Measurements from ENCODE around the gene CHSY3. TPM values are rescaled to one million over a fixed set of nuclear protein-coding genes. Genes with fewer than 3 reads are reported as not detected.

Gene CHSY3
- total and polyA plus RNA-seq, 12 donors: 0.15 to 1.6 (median 1.0) TPM

DNA sequence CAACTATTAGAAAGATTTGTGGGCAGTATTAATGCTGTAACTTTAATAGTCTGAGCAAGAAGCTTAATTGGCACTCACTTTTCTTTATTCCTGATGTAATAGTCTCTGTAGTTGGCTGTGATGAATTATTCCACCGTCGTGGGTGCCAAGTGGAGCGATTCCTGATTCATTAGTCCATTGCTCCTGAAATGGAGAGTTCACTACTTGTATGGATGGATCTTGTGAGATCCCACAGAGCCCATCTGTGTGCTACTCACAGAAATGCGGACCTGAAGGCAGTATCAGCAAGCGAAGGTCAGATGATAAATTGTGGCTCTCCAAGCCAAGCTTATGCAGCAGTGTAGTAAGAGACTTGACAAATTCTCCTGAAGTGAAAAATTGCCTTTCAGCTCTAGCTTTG lies 212.2 kb downstream of the CHSY3 start:
- TF ChIP-seq, protein P1, sequence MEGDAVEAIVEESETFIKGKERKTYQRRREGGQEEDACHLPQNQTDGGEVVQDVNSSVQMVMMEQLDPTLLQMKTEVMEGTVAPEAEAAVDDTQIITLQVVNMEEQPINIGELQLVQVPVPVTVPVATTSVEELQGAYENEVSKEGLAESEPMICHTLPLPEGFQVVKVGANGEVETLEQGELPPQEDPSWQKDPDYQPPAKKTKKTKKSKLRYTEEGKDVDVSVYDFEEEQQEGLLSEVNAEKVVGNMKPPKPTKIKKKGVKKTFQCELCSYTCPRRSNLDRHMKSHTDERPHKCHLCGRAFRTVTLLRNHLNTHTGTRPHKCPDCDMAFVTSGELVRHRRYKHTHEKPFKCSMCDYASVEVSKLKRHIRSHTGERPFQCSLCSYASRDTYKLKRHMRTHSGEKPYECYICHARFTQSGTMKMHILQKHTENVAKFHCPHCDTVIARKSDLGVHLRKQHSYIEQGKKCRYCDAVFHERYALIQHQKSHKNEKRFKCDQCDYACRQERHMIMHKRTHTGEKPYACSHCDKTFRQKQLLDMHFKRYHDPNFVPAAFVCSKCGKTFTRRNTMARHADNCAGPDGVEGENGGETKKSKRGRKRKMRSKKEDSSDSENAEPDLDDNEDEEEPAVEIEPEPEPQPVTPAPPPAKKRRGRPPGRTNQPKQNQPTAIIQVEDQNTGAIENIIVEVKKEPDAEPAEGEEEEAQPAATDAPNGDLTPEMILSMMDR (IDR thresholded peaks at IDR 0.05): no peak
- ATAC-seq (peak in 1 of 8 donors; percentile 48), DNase-seq (no peak)
- intact Hi-C loops (cut with DNase I): no loop called here
- H3K27ac ChIP-seq: no peak overlapping the region
- H3K9me3 ChIP-seq: no peaks in the 10 kb centered on the region
- no peaks in the 10 kb centered on the region for H3K27me3 ChIP-seq
- 54 to 65% methylated on average over 5 of the region's 5 CpGs for WGBS, 2 donors
- H3K4me3 ChIP-seq: no peak overlapping the region
- H3K4me1 ChIP-seq: peaks cover 0 to 4% (median 0%) of the 10 kb centered on the region in 9 donors
- no peaks in the 10 kb centered on the region for H3K36me3 ChIP-seq

DNA sequence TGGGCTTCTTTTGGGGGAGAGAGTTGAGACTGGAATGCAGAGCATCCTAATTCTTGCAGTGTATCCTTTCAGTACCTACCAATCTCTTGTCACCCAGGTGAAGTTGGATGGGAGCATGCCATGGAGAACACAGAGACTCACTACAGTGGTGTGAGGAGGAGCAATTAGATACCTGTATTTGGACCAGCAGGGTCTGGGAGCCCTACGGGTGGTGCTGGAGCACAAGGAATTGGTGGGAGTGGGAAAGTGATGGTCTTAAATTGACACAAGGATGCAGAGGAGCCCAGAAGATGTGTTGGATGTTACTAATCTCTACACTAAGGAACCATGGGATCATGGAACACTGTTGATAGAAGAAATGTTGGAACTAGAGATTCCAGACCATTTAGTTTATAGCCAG lies 212.7 kb downstream of the CHSY3 start:
- H3K36me3 ChIP-seq: no peaks in the 10 kb centered on the region
- no peaks in the 10 kb centered on the region for H3K9me3 ChIP-seq
- no peaks in the 10 kb centered on the region for H3K27me3 ChIP-seq
- no peak overlapping the region for H3K27ac ChIP-seq
- H3K4me3 ChIP-seq: no peak overlapping the region
- 96 to 97% methylated on average over 1 of the region's 1 CpG for WGBS, 2 donors
- no peak for ATAC-seq
- TF ChIP-seq, protein P1 (IDR thresholded peaks at IDR 0.05): no peak
- H3K4me1 ChIP-seq: peaks cover 0 to 4% (median 0%) of the 10 kb centered on the region in 9 donors
- no peak for DNase-seq
- intact Hi-C loops (cut with DNase I): no loop called here

DNA sequence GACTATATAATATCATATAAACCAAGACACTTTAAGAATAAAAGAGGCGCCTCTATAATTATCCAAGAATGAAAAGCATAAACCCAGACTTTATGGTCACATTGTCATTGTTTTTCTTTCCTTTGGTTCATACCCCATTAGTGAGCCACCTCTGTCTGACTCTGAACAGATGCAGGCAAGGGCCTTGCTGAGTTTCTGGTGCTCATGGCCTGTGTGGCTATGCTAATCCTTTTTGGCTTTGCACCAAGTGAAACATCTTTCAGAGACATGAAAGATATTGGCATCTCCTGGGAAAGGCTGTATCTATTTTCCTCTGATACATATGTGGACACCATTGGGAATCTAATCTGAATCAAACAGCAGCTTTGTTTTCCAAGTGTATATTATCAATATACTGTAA lies 222.5 kb downstream of the CHSY3 start:
- ATAC-seq: no peak
- no peaks in the 10 kb centered on the region for H3K27me3 ChIP-seq

DNA sequence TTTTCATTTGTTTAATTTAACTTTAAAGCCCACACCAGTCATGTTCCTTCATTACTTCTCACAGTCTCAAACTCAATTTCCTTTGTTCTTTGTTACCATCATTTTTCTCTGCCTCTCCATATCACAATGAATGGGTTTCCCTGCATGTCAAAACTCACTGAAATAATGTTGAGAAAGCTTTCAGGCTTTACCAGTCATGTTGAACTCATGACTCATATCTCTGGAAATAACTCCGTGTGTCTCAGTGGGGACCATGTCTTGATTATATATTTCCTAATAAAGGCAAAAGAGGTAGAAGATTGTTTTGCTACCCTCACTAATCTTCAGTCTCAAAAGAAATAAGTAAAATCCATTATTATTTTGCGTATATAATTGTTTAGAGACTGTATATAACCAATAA lies 231.2 kb downstream of the CHSY3 start:
- H3K27me3 ChIP-seq: no peaks in the 10 kb centered on the region
- DNase-seq: no peak
- TF ChIP-seq, protein P1 (IDR thresholded peaks at IDR 0.05): no peak
- intact Hi-C loops (cut with DNase I): no loop called here
- H3K4me3 ChIP-seq: no peak overlapping the region
- peaks cover 0 to 17% (median 3%) of the 10 kb centered on the region in 9 donors for H3K4me1 ChIP-seq
- peak in 2 of 8 donors; percentile 43 to 81 for ATAC-seq
- H3K9me3 ChIP-seq: peaks cover 0 to 3% (median 0%) of the 10 kb centered on the region in 11 donors
- H3K36me3 ChIP-seq: no peaks in the 10 kb centered on the region
- 63 to 67% methylated on average over 2 of the region's 2 CpGs for WGBS, 2 donors
- peak overlapping the region in 3 of 10 donors; percentile 28 to 54 (median 32) for H3K27ac ChIP-seq

More for the DNA sequence above, 222.5 kb downstream of the CHSY3 start:
- Histone ChIP-seq H3K27ac (no peak overlapping the region), H3K4me1 (no peaks in the 10 kb centered on the region), H3K36me3 (no peaks in the 10 kb centered on the region), H3K9me3 (no peaks in the 10 kb centered on the region), H3K4me3 (no peak overlapping the region)
- intact Hi-C loops (cut with DNase I): no loop called here
- TF ChIP-seq, protein P1 (IDR thresholded peaks at IDR 0.05): no peak
- WGBS, 2 donors: 88 to 97% methylated on average over 1 of the region's 1 CpG
- no peak for DNase-seq
